ENCODE data around the gene DDTL.
"Not testable (repeated sequence)": the region's sequence is repeated elsewhere in the genome, so short reads cannot be mapped to it uniquely, and the experiment has no call there.

The DDTL gene

GRCh38 chr22:23966568-23966967 lies at the start of gene DDTL:
DDTL (plus strand) TSS chr22:23966888; CDS start chr22:23966915, 27 bp downstream.
- DNase-seq, result not testable (repeated sequence)

- not testable (repeated sequence) for DNase-seq
Measured at GRCh38 chr22:23920267-23920611, 46.4 kb upstream of the DDTL start.

- DNase-seq, result not testable (repeated sequence)
Measured at GRCh38 chr22:23921586-23922201, 45.0 kb upstream of the DDTL start.

GRCh38 chr22:23922921-23923320 lies 43.8 kb upstream of the DDTL start:
- DNase-seq, result no peak

- DNase-seq, result no peak
Measured at GRCh38 chr22:23925020-23925606, 41.6 kb upstream of the DDTL start.

- no peak for DNase-seq
Measured at GRCh38 chr22:23926561-23926960, 40.1 kb upstream of the DDTL start.

- no peak for DNase-seq
Measured at GRCh38 chr22:23938328-23939016, 28.2 kb upstream of the DDTL start.

- DNase-seq, result no peak
Measured at GRCh38 chr22:23939017-23939357, 27.7 kb upstream of the DDTL start.

- DNase-seq, result not testable (repeated sequence)
Measured at GRCh38 chr22:23940166-23940565, 26.5 kb upstream of the DDTL start.

- not testable (repeated sequence) for DNase-seq
Measured at GRCh38 chr22:23947391-23947790, 19.3 kb upstream of the DDTL start.

- not testable (repeated sequence) for DNase-seq
Measured at GRCh38 chr22:23949764-23950163, 16.9 kb upstream of the DDTL start.

GRCh38 chr22:23951383-23951782 lies 15.3 kb upstream of the DDTL start:
- DNase-seq, result not testable (repeated sequence)

GRCh38 chr22:23952794-23953405 lies 13.8 kb upstream of the DDTL start:
- DNase-seq, result not testable (repeated sequence)

- not testable (repeated sequence) for DNase-seq
Measured at GRCh38 chr22:23953485-23953884, 13.2 kb upstream of the DDTL start.

GRCh38 chr22:23954193-23954990 lies 12.3 kb upstream of the DDTL start:
- not testable (repeated sequence) for DNase-seq

- DNase-seq, result not testable (repeated sequence)
Measured at GRCh38 chr22:23954991-23955305, 11.7 kb upstream of the DDTL start.

- DNase-seq, result not testable (repeated sequence)
Measured at GRCh38 chr22:23955886-23956285, 10.8 kb upstream of the DDTL start.

- DNase-seq, result peak; percentile 3 to 57
Measured at GRCh38 chr22:23956301-23956900, 10.3 kb upstream of the DDTL start.

GRCh38 chr22:23961084-23961771 lies 5.5 kb upstream of the DDTL start, which contains the start of gene GSTT2B:
GSTT2B (minus strand) TSS chr22:23961195; CDS start chr22:23961131, 64 bp downstream.
- not testable (repeated sequence) for DNase-seq

- not testable (repeated sequence) for DNase-seq
Measured at GRCh38 chr22:23966094-23966493, 594 bp upstream of the DDTL start.

GRCh38 chr22:23969071-23969470 lies 2.4 kb downstream of the DDTL start:
- DNase-seq, result no peak

- no peak for DNase-seq
Measured at GRCh38 chr22:23970201-23970641, 3.5 kb downstream of the DDTL start.

All from NCI-H526 (cell line).